H9 (cell line): Measurements from ENCODE around the gene RAB25. TPM values are rescaled to one million over a fixed set of nuclear protein-coding genes. Genes with fewer than 3 reads are reported as not detected.

ENCODE experiments used
- DNase-seq: peaks from one replicate; pipeline ENCODE4 v3.0.0-alpha.2; 2017
- H2AFZ ChIP-seq: one replicate; pipeline ENCODE4 v1.6.1; 2013; ENCODE audit warnings: mild to moderate bottlenecking, low read length, control low read depth, moderate library complexity
- H2AK5ac ChIP-seq: 2 replicates; pipeline ENCODE4 v1.6.1; 2013; ENCODE audit warnings: low read length, control low read depth, mixed read lengths; ENCODE audit not compliant: insufficient read length
- H2BK120ac ChIP-seq: one replicate; pipeline ENCODE4 v1.6.1; 2013; ENCODE audit warnings: low read depth, mild to moderate bottlenecking, low read length, control low read depth, inconsistent platforms; ENCODE audit not compliant: poor library complexity, severe bottlenecking
- H2BK12ac ChIP-seq: 2 replicates; pipeline ENCODE4 v1.6.1; 2013; ENCODE audit warnings: low read length, control low read depth, mixed read lengths, low read depth; ENCODE audit not compliant: insufficient read length
- H2BK15ac ChIP-seq: 2 replicates; pipeline ENCODE4 v1.6.1; 2013; ENCODE audit warnings: low read depth, low read length, control low read depth
- H2BK20ac ChIP-seq: one replicate; pipeline ENCODE4 v1.6.1; 2013; ENCODE audit warnings: low read depth, mild to moderate bottlenecking, low read length, control low read depth, inconsistent platforms; ENCODE audit not compliant: poor library complexity, severe bottlenecking
- H2BK5ac ChIP-seq: 2 replicates; pipeline ENCODE4 v1.6.1; 2013; ENCODE audit warnings: low read length, control low read depth, mixed read lengths; ENCODE audit not compliant: insufficient read length
- H3K14ac ChIP-seq: 2 replicates; pipeline ENCODE4 v1.6.1; 2013; ENCODE audit warnings: low read length, control low read depth; ENCODE audit not compliant: insufficient read depth
- H3K18ac ChIP-seq: 2 replicates; pipeline ENCODE4 v1.6.1; 2013; ENCODE audit warnings: low read depth, mild to moderate bottlenecking, mixed read lengths, low read length, control low read depth; ENCODE audit not compliant: insufficient read length
- H3K23ac ChIP-seq: 2 replicates; pipeline ENCODE4 v1.6.1; 2013; ENCODE audit warnings: low read length, control low read depth, mixed read lengths, low read depth; ENCODE audit not compliant: insufficient read length
- H3K23me2 ChIP-seq: 2 replicates; pipeline ENCODE4 v1.6.1; 2013; ENCODE audit warnings: low read depth, mild to moderate bottlenecking, mixed read lengths, low read length, control low read depth; ENCODE audit not compliant: insufficient read length, poor library complexity, severe bottlenecking
- H3K27ac ChIP-seq: 2 replicates; pipeline ENCODE4 v1.5.1; 2013; ENCODE audit warnings: low read length, control low read depth, mixed read lengths, low read depth; ENCODE audit not compliant: insufficient read length
- H3K27me3 ChIP-seq: 2 replicates; pipeline ENCODE4 v1.6.1; 2013; ENCODE audit warnings: low read length, control low read depth, inconsistent platforms; ENCODE audit not compliant: insufficient read depth
- H3K4ac ChIP-seq: 2 replicates; pipeline ENCODE4 v1.6.1; 2013; ENCODE audit warnings: low read depth, mild to moderate bottlenecking, control low read depth, inconsistent platforms, low read length, moderate library complexity
- H3K4me1 ChIP-seq: 2 replicates; pipeline ENCODE4 v1.6.1; 2013; ENCODE audit warnings: low read length, control low read depth, inconsistent platforms; ENCODE audit not compliant: insufficient read depth
- H3K4me2 ChIP-seq: 2 replicates; pipeline ENCODE4 v1.6.1; 2013; ENCODE audit warnings: low read length, control low read depth, mixed read lengths; ENCODE audit not compliant: insufficient read length, insufficient read depth
- H3K56ac ChIP-seq: 2 replicates; pipeline ENCODE4 v1.6.1; 2013; ENCODE audit warnings: low read depth, mild to moderate bottlenecking, mixed read lengths, low read length, control low read depth; ENCODE audit not compliant: insufficient read length
- H3K79me1 ChIP-seq: 2 replicates; pipeline ENCODE4 v1.6.1; 2013; ENCODE audit warnings: low read depth, mild to moderate bottlenecking, moderate library complexity, low read length, control low read depth, inconsistent platforms; ENCODE audit not compliant: insufficient read depth, poor library complexity, severe bottlenecking
- H3K79me2 ChIP-seq: 2 replicates; pipeline ENCODE4 v1.6.1; 2013; ENCODE audit warnings: low read length, control low read depth, inconsistent platforms; ENCODE audit not compliant: insufficient read depth
- H3K9ac ChIP-seq: 2 replicates; pipeline ENCODE4 v1.6.1; 2013; ENCODE audit warnings: low read length, control low read depth, mixed read lengths; ENCODE audit not compliant: insufficient read length; ENCODE audit errors: extremely low read depth
- H3K9me3 ChIP-seq: one replicate; pipeline ENCODE4 v1.6.1; 2013; ENCODE audit warnings: low read depth, low read length, inconsistent platforms; ENCODE audit not compliant: control insufficient read depth
- H3T11ph ChIP-seq: one replicate; pipeline ENCODE4 v1.6.1; 2013; ENCODE audit warnings: mild to moderate bottlenecking, low read length, control low read depth, inconsistent platforms
- H4K20me1 ChIP-seq: one replicate; pipeline ENCODE4 v1.6.1; 2013; ENCODE audit not compliant: control insufficient read depth, insufficient read length, insufficient read depth
- H4K5ac ChIP-seq: 2 replicates; pipeline ENCODE4 v1.6.1; 2013; ENCODE audit warnings: low read depth, mild to moderate bottlenecking, mixed read lengths, low read length, control low read depth; ENCODE audit not compliant: insufficient read length
- H4K8ac ChIP-seq: replicated peaks from 2 replicates; pipeline ENCODE4 v1.6.1; 2013; ENCODE audit warnings: low read length, control low read depth, mixed read lengths, low read depth; ENCODE audit not compliant: insufficient read length
- H4K91ac ChIP-seq: 2 replicates; pipeline ENCODE4 v1.6.1; 2013; ENCODE audit warnings: low read depth, mild to moderate bottlenecking, moderate library complexity, mixed read lengths, low read length, control low read depth; ENCODE audit not compliant: insufficient read length
- H3K27ac Mint-ChIP-seq, 3 experiments: 2 replicates in 2 of 3; 3 replicates in 1 of 3; pipeline ENCODE4 v1.8.0; 2020 to 2021; ENCODE audit warnings: mixed read lengths in 3 of 3, mild to moderate bottlenecking in 1 of 3, moderate library complexity in 1 of 3
- H3K27me3 Mint-ChIP-seq: 2 replicates; pipeline ENCODE4 v1.8.0; 2021; ENCODE audit warnings: low read depth, mild to moderate bottlenecking, moderate library complexity, mixed read lengths
- H3K36me3 Mint-ChIP-seq, 3 experiments: 2 replicates in 2 of 3; 3 replicates in 1 of 3; pipeline ENCODE4 v1.8.0; 2020 to 2021; ENCODE audit warnings: low read depth in 3 of 3, mixed read lengths in 3 of 3; ENCODE audit not compliant: insufficient read depth in 1 of 3
- H3K4me1 Mint-ChIP-seq, 2 experiments: 2 replicates each; pipeline ENCODE4 v1.8.0; 2020; ENCODE audit warnings: mixed read lengths in 2 of 2
- H3K4me3 Mint-ChIP-seq, 2 experiments: 2 replicates in 1 of 2; 3 replicates in 1 of 2; pipeline ENCODE4 v1.8.0; 2020 to 2021; ENCODE audit warnings: mild to moderate bottlenecking in 2 of 2, mixed read lengths in 2 of 2, moderate library complexity in 1 of 2
- H3K9me3 Mint-ChIP-seq, 2 experiments: 2 replicates in 1 of 2; 3 replicates in 1 of 2; pipeline ENCODE4 v1.8.0; 2020; ENCODE audit warnings: mild to moderate bottlenecking in 2 of 2, mixed read lengths in 2 of 2, moderate library complexity in 1 of 2
- CTCF ChIP-seq: fragments of 200-600 bp; sonication (generic); conservative IDR thresholded peaks from 3 replicates; pipeline ENCODE4 v1.8.0; 2021; ENCODE audit warnings: antibody characterized with exemption, mild to moderate bottlenecking
- WGBS: extraction: QIAGEN DNeasy Blood & Tissue Kit; methylation state at CpG from one replicate; pipeline ENCODE4 v1.1.7; 2013; ENCODE audit warnings: missing lambda C conversion rate, low lambda C conversion rate, mixed read lengths; ENCODE audit not compliant: insufficient read length; ENCODE audit errors: extremely low coverage; 5-methylcytosine and 5-hydroxymethylcytosine counted together
- total RNA-seq: library from RNA; stranded (reverse); gene quantifications from 2 replicates; pipeline ENCODE4 v1.2.1, GENCODE V29; 2021

RAB25 gene
- total RNA-seq, 1 experiment from 2014 or later, result 43.1 TPM

- Histone ChIP-seq H3K79me1 (no peaks in the 10 kb centered on the region), H4K20me1 (no peaks in the 10 kb centered on the region), H3K23ac (no peak overlapping the region), H2BK15ac (no peak overlapping the region), H2BK12ac (no peak overlapping the region), H3K4me2 (no peak overlapping the region), H2AK5ac (no peak overlapping the region), H3K79me2 (peaks cover 23% of the 10 kb centered on the region; the same call in 1 of the 2 replicates), H2BK5ac (no peak overlapping the region), H3K27ac (no peak overlapping the region), H3K4me1 (peaks cover 30% of the 10 kb centered on the region), H4K91ac (no peak overlapping the region), H2BK120ac (no peak overlapping the region), H4K5ac (no peak overlapping the region), H3K14ac (no peak overlapping the region), H3K56ac (no peak overlapping the region), H3K4ac (no peak overlapping the region), H3K18ac (no peak overlapping the region), H3K9me3 (no peaks in the 10 kb centered on the region), H3K23me2 (peaks cover 13% of the 10 kb centered on the region), H4K8ac (no peak overlapping the region), H2BK20ac (no peak overlapping the region), H3T11ph (no peak overlapping the region), H3K9ac (no peak overlapping the region), H3K27me3 (no peaks in the 10 kb centered on the region), H2AFZ (no peak overlapping the region)
- peak; percentile 57 for DNase-seq
- no peaks in the 10 kb centered on the region for H3K27me3 Mint-ChIP-seq
- H3K9me3 Mint-ChIP-seq, result no peaks in the 10 kb centered on the region; a peak in 1 of 5 replicates
- peaks cover 20 to 59% (median 56%) of the 10 kb centered on the region in 3 experiments; a peak in 6 of 7 replicates for H3K36me3 Mint-ChIP-seq
- peaks cover 70 to 75% of the 10 kb centered on the region in 2 experiments for H3K4me1 Mint-ChIP-seq
- no peak overlapping the region; a peak in 2 of 5 replicates for H3K4me3 Mint-ChIP-seq
- no peak for TF ChIP-seq CTCF
- WGBS, result no CpG with 5 or more reads among the region's 19 CpGs
- H3K27ac Mint-ChIP-seq, result peak overlapping the region in 2 of 3 experiments; percentile 45 to 86; a peak in 4 of 7 replicates
Observed at GRCh38 chr1:156077430-156077760, 16.4 kb downstream of the RAB25 start.
